ENCODE results near the gene DLGAP1.

DLGAP1 gene

GRCh38 chr18:3723554-3723953, 731.6 kb downstream of the DLGAP1 start:
- ATAC-seq, result no peak
- TF ChIP-seq, protein P1, sequence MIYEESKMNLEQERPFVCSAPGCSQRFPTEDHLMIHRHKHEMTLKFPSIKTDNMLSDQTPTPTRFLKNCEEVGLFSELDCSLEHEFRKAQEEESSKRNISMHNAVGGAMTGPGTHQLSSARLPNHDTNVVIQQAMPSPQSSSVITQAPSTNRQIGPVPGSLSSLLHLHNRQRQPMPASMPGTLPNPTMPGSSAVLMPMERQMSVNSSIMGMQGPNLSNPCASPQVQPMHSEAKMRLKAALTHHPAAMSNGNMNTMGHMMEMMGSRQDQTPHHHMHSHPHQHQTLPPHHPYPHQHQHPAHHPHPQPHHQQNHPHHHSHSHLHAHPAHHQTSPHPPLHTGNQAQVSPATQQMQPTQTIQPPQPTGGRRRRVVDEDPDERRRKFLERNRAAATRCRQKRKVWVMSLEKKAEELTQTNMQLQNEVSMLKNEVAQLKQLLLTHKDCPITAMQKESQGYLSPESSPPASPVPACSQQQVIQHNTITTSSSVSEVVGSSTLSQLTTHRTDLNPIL (CRISPR knock-in tag; IDR thresholded peaks at IDR 0.05; ENCODE audit: low read depth), result no peak
- TF ChIP-seq, protein P2, sequence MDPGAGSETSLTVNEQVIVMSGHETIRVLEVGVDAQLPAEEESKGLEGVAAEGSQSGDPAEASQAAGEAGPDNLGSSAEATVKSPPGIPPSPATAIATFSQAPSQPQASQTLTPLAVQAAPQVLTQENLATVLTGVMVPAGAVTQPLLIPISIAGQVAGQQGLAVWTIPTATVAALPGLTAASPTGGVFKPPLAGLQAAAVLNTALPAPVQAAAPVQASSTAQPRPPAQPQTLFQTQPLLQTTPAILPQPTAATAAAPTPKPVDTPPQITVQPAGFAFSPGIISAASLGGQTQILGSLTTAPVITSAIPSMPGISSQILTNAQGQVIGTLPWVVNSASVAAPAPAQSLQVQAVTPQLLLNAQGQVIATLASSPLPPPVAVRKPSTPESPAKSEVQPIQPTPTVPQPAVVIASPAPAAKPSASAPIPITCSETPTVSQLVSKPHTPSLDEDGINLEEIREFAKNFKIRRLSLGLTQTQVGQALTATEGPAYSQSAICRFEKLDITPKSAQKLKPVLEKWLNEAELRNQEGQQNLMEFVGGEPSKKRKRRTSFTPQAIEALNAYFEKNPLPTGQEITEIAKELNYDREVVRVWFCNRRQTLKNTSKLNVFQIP (CRISPR knock-in tag; IDR thresholded peaks at IDR 0.05; ENCODE audit: borderline replicate concordance, low read depth), result no peak
- no peak for TF ChIP-seq BACH2 (CRISPR knock-in tag; IDR thresholded peaks at IDR 0.05; ENCODE audit: borderline replicate concordance)
- TF ChIP-seq SNAI2 (CRISPR knock-in tag; IDR thresholded peaks at IDR 0.05), result no peak
- no peak for TF ChIP-seq TCF4 (CRISPR knock-in tag; IDR thresholded peaks at IDR 0.05; ENCODE audit: borderline replicate concordance)
- no peak for TF ChIP-seq PPARA (CRISPR knock-in tag; IDR thresholded peaks at IDR 0.05; ENCODE audit: borderline replicate concordance)

- ATAC-seq, result no peak
- no peak for TF ChIP-seq PPARA (CRISPR knock-in tag; IDR thresholded peaks at IDR 0.05; ENCODE audit: borderline replicate concordance)
- TF ChIP-seq, protein P3, sequence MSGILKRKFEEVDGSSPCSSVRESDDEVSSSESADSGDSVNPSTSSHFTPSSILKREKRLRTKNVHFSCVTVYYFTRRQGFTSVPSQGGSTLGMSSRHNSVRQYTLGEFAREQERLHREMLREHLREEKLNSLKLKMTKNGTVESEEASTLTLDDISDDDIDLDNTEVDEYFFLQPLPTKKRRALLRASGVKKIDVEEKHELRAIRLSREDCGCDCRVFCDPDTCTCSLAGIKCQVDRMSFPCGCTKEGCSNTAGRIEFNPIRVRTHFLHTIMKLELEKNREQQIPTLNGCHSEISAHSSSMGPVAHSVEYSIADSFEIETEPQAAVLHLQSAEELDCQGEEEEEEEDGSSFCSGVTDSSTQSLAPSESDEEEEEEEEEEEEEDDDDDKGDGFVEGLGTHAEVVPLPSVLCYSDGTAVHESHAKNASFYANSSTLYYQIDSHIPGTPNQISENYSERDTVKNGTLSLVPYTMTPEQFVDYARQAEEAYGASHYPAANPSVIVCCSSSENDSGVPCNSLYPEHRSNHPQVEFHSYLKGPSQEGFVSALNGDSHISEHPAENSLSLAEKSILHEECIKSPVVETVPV (CRISPR knock-in tag; IDR thresholded peaks at IDR 0.05), result no peak
- TF ChIP-seq, protein P1 (CRISPR knock-in tag; IDR thresholded peaks at IDR 0.05; ENCODE audit: low read depth), result no peak
- no peak for TF ChIP-seq CSDC2 (CRISPR knock-in tag; IDR thresholded peaks at IDR 0.05)
- TF ChIP-seq ZFP3 (CRISPR knock-in tag; IDR thresholded peaks at IDR 0.05), result no peak
- no peak for TF ChIP-seq TSHZ2 (CRISPR knock-in tag; IDR thresholded peaks at IDR 0.05)
- TF ChIP-seq TCF4 (CRISPR knock-in tag; IDR thresholded peaks at IDR 0.05; ENCODE audit: borderline replicate concordance), result no peak
- TF ChIP-seq ARNTL (CRISPR knock-in tag; IDR thresholded peaks at IDR 0.05; ENCODE audit: borderline replicate concordance, low read depth), result no peak
- no peak for TF ChIP-seq ESRRG (CRISPR knock-in tag; IDR thresholded peaks at IDR 0.05)
- no peak for TF ChIP-seq ISL1 (CRISPR knock-in tag; IDR thresholded peaks at IDR 0.05)
- no peak for TF ChIP-seq ZNF565 (CRISPR knock-in tag; conservative IDR thresholded peaks at IDR 0.05; ENCODE audit: low read depth)
- TF ChIP-seq ZNF70 (CRISPR knock-in tag; IDR thresholded peaks at IDR 0.05), result no peak
- no peak for TF ChIP-seq SNAI2 (CRISPR knock-in tag; IDR thresholded peaks at IDR 0.05)
- TF ChIP-seq, protein P2 (CRISPR knock-in tag; IDR thresholded peaks at IDR 0.05; ENCODE audit: borderline replicate concordance, low read depth), result no peak
- TF ChIP-seq OSR1 (CRISPR knock-in tag; IDR thresholded peaks at IDR 0.05), result no peak
- TF ChIP-seq TOX (CRISPR knock-in tag; IDR thresholded peaks at IDR 0.05; ENCODE audit: borderline replicate concordance), result no peak
- TF ChIP-seq BACH2 (CRISPR knock-in tag; IDR thresholded peaks at IDR 0.05; ENCODE audit: borderline replicate concordance), result no peak
These were observed 732.3 kb downstream of the DLGAP1 start for GRCh38 chr18:3722649-3723433.

Measured in SK-N-SH treated with all-trans-retinoic acid at 6 μM for 48 hours (cell line).